Epithelial cell of umbilical artery (primary cell): ENCODE measurements around the gene MTFP1. TPM values are rescaled to one million over a fixed set of nuclear protein-coding genes. Genes with fewer than 3 reads are reported as not detected.

Experiments used
- total RNA-seq: library from RNA; depleted of rRNA; stranded (reverse); fragments of >200 nt; gene quantifications from 2 replicates; pipeline ENCODE4 v1.2.3, GENCODE V29; 2014

MTFP1 gene
- 62.7 and 76.9 TPM in 2 replicates for total RNA-seq

GRCh38 chr22:30425616-30426387, at the start of gene MTFP1:
Gene MTFP1, plus strand, starts transcription at chr22:30425768. Its CDS starts 112 bp downstream, at chr22:30425880.

GRCh38 chr22:30386960-30387827, 38.4 kb upstream of the MTFP1 start, which contains the start of gene RNF215:
Gene RNF215, minus strand, starts transcription at chr22:30387411. Its CDS starts 98 bp downstream, at chr22:30387313.

GRCh38 chr22:30396871-30397655, 28.5 kb upstream of the MTFP1 start, which contains the start of gene SEC14L2:
Gene SEC14L2, plus strand, starts transcription at chr22:30397018. Its CDS starts 99 bp downstream, at chr22:30397117.

GRCh38 chr22:30471616-30472318, 46.2 kb downstream of the MTFP1 start, which contains the start of gene SEC14L3:
Gene SEC14L3, minus strand, starts transcription at chr22:30472017. Its CDS starts 59 bp downstream, at chr22:30471958.

Other genes with a start within 250 kb of the MTFP1 start
- 0.32 and 1.2 TPM in 2 replicates for gene LIF, start 179.0 kb upstream of the MTFP1 start, total RNA-seq
- not detected in 2 replicates for gene OSM, start 158.9 kb upstream of the MTFP1 start, total RNA-seq
- 4.5 and 9.1 TPM in 2 replicates for gene CASTOR1, start 136.3 kb upstream of the MTFP1 start, total RNA-seq
- 3.9 and 7.8 TPM in 2 replicates for gene TBC1D10A, start 98.8 kb upstream of the MTFP1 start, total RNA-seq
- 12.7 and 34.5 TPM in 2 replicates for gene SF3A1, start 68.9 kb upstream of the MTFP1 start, total RNA-seq
- 0.76 and 1.6 TPM in 2 replicates for gene CCDC157, start 68.8 kb upstream of the MTFP1 start, total RNA-seq
- gene RNF215, start 38.4 kb upstream of the MTFP1 start, total RNA-seq = 18.8 and 19.5 TPM in 2 replicates
- 20.4 and 30.2 TPM in 2 replicates for gene SEC14L2, start 28.8 kb upstream of the MTFP1 start, total RNA-seq
- not detected in 2 replicates for gene SEC14L3, start 46.2 kb downstream of the MTFP1 start, total RNA-seq
- gene SEC14L4, start 79.9 kb downstream of the MTFP1 start, total RNA-seq = not detected in 2 replicates
- gene SEC14L6, start 121.0 kb downstream of the MTFP1 start, total RNA-seq = under 0.01 TPM in 2 replicates
- gene GAL3ST1, start 148.9 kb downstream of the MTFP1 start, total RNA-seq = not detected in 2 replicates
- gene PES1, start 166.1 kb downstream of the MTFP1 start, total RNA-seq = 88.4 and 105 TPM in 2 replicates
- 14.3 and 26.6 TPM in 2 replicates for gene TCN2, start 181.4 kb downstream of the MTFP1 start, total RNA-seq
- 34.1 and 46.8 TPM in 2 replicates for gene SLC35E4, start 210.0 kb downstream of the MTFP1 start, total RNA-seq
- gene DUSP18, start 242.1 kb downstream of the MTFP1 start, total RNA-seq = 8.4 and 17.2 TPM in 2 replicates